HPDE6-E6E7 (cell line): ENCODE data around the gene ISYNA1.

ENCODE experiments used
- DNase-seq: peaks from one replicate; pipeline ENCODE4 v3.0.0; 2011; ENCODE audit warnings: missing footprints; ENCODE audit errors: extremely low spot score

The ISYNA1 gene

DNA sequence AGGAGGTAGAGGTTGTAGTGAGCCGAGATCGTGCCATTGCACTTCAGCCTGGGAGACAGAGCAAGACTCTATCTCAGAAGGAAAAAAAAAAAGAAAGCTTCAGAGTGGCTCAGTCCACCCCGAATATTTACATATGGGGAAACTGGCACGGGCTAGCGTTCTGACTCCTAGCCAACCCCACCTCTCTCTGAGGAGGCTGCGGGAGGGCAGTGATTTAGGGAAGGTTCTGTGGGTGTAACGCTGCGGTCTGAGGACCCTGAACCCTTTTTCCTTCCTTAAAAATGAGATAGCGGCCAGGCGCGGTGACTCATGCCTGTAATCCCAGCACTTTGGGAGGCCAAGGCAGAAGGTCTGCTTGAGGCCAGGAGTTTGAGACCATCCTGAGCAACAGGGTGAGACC, 45.5 kb downstream of the ISYNA1 start:
- DNase-seq, result no peak

- no peak for DNase-seq
Observed at GRCh38 chr19:18391509-18392075, 46.3 kb downstream of the ISYNA1 start.

- DNase-seq, result no peak
Observed at GRCh38 chr19:18390065-18390907, 47.6 kb downstream of the ISYNA1 start.

- no peak for DNase-seq
Observed at GRCh38 chr19:18389726-18390064, 48.2 kb downstream of the ISYNA1 start.

GRCh38 chr19:18388960-18389725, 48.8 kb downstream of the ISYNA1 start:
- no peak for DNase-seq

- DNase-seq, result peak; percentile 67
Observed at GRCh38 chr19:18388100-18388959, 49.6 kb downstream of the ISYNA1 start.

- no peak for DNase-seq
Observed at GRCh38 chr19:18386543-18387271, 51.2 kb downstream of the ISYNA1 start.

DNA sequence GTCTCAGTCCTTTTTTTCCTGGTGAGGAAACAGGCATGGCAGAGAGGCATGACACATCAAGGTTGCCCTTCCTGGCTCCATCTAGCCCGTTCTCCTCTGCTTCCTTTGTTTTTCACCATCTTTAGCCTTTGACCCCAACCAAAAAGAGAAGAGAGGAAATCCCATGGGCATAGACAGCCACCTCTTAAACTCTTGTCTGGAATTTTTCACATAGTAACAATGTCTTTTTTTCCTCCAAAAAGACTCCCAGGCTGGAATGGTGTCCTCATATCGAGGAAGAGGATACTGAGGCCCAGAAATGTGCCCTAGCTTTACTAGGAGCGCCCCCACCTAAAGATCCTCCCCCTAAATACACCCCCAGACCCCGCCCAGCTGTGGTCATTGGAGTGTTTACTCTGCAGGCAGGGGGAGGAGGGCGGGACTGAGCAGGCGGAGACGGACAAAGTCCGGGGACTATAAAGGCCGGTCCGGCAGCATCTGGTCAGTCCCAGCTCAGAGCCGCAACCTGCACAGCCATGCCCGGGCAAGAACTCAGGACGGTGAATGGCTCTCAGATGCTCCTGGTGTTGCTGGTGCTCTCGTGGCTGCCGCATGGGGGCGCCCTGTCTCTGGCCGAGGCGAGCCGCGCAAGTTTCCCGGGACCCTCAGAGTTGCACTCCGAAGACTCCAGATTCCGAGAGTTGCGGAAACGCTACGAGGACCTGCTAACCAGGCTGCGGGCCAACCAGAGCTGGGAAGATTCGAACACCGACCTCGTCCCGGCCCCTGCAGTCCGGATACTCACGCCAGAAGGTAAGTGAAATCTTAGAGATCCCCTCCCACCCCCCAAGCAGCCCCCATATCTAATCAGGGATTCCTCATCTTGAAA, 52.0 kb downstream of the ISYNA1 start, which contains the start of gene GDF15:
TSS of gene GDF15 (plus strand) at position 484 of the 868 bp plus-strand sequence. CDS start at position 516, 32 bp downstream.
- peak; percentile 64 for DNase-seq

GRCh38 chr19:18385359-18385674, 52.6 kb downstream of the ISYNA1 start:
- no peak for DNase-seq

GRCh38 chr19:18384775-18385174, 53.2 kb downstream of the ISYNA1 start:
- no peak for DNase-seq
